K562 (cell line): Measurements from ENCODE around the gene DPEP2. TPM values are rescaled to one million over a fixed set of nuclear protein-coding genes. Genes with fewer than 3 reads are reported as not detected.

Experiments
- BHLHE40 ChIP-seq: IDR thresholded peaks from 2 replicates; pipeline ENCODE4 v1.6.1; 2011; ENCODE audit warnings: low read length, improper control_type of control experiment
- CCAR2 ChIP-seq: fragments of 200-400 bp; formaldehyde crosslinking; IDR thresholded peaks from 2 replicates; pipeline ENCODE4 v1.6.1; 2017; ENCODE audit warnings: mild to moderate bottlenecking, low read depth, low read length
- CREB5 ChIP-seq: fragments of 250-450 bp; sonication (Bioruptor Pico); IDR thresholded peaks from 2 replicates; pipeline ENCODE4 v1.5.0; 2020; ENCODE audit warnings: mild to moderate bottlenecking
- E2F3 ChIP-seq: fragments of 250-450 bp; sonication (Bioruptor Pico); IDR thresholded peaks from 2 replicates; pipeline ENCODE4 v1.4.0; 2020; ENCODE audit warnings: mild to moderate bottlenecking
- FOXJ2 ChIP-seq: fragments of 200-800 bp; sonication (Bioruptor generic); IDR thresholded peaks from 2 replicates; pipeline ENCODE4 v1.6.1; 2016; ENCODE audit warnings: missing genetic modification characterization, missing compliant biosample characterization
- KHSRP ChIP-seq: fragments of 450-650 bp; IDR thresholded peaks from 2 replicates; pipeline ENCODE4 v1.6.1; 2017
- MBD2 ChIP-seq: sonication (generic); IDR thresholded peaks from 2 replicates; pipeline ENCODE4 v1.6.1; 2016; ENCODE audit warnings: low read depth, borderline replicate concordance
- MTA2 ChIP-seq: fragments of 450-650 bp; IDR thresholded peaks from 2 replicates; pipeline ENCODE4 v1.6.1; 2016; ENCODE audit warnings: low read depth
- NCOR1 ChIP-seq: fragments of 450-650 bp; IDR thresholded peaks from 2 replicates; pipeline ENCODE4 v1.6.1; 2016; ENCODE audit warnings: mild to moderate bottlenecking, moderate library complexity
- NR1H2 ChIP-seq: sonication (generic); formaldehyde crosslinking; IDR thresholded peaks from 2 replicates; pipeline ENCODE4 v1.4.0; 2020; ENCODE audit warnings: mild to moderate bottlenecking, missing genetic modification reagents
- PHB2 ChIP-seq: fragments of 450-650 bp; IDR thresholded peaks from 2 replicates; pipeline ENCODE4 v1.6.1; 2017; ENCODE audit warnings: low read depth
- PREB ChIP-seq: sonication (generic); formaldehyde crosslinking; IDR thresholded peaks from 2 replicates; pipeline ENCODE4 v1.8.1; 2023; ENCODE audit warnings: mild to moderate bottlenecking, missing genetic modification reagents
- SIN3B ChIP-seq: fragments of 450-650 bp; IDR thresholded peaks from 2 replicates; pipeline ENCODE4 v1.6.1; 2017; ENCODE audit warnings: low read depth, mild to moderate bottlenecking, moderate library complexity
- SP2 ChIP-seq: IDR thresholded peaks from 2 replicates; pipeline ENCODE4 v1.6.1; 2011; ENCODE audit warnings: mild to moderate bottlenecking, low read depth, low read length, moderate library complexity; ENCODE audit not compliant: poor library complexity, severe bottlenecking; ENCODE audit errors: extremely low read depth
- ZNF175 ChIP-seq: fragments of 200-800 bp; sonication (Bioruptor generic); IDR thresholded peaks from 2 replicates; pipeline ENCODE4 v1.6.1; 2016; ENCODE audit warnings: low read depth, mild to moderate bottlenecking, missing genetic modification characterization, missing compliant biosample characterization
- polyA plus RNA-seq, 8 experiments: library from polyadenylated mRNA; depleted of rRNA in 4 of 8; stranded (reverse) in 5 of 8; unstranded in 3 of 8; fragments of >200 nt; fragmentation: Nextera tagmentation in 2 of 8; fragmentation: Illumina TruSeq in 1 of 8; extraction: Ambion mirVana in 2 of 8; extraction: Trizol in 1 of 8; gene quantifications; 2 replicates each; pipeline versions ENCODE4 v1.2.1 to v1.2.3, GENCODE V29; 2011 to 2014; ENCODE audit warnings: inconsistent platforms in 1 of 8, missing spikeins in 1 of 8
- total RNA-seq, 7 experiments: library from RNA; depleted of rRNA in 6 of 7; stranded (reverse); fragments of >200 nt in 6 of 7; fragmentation: Illumina TruSeq in 2 of 7; extraction: Trizol in 2 of 7; gene quantifications; 2 replicates each; pipeline versions ENCODE4 v1.2.1 to v1.2.3, GENCODE V29; 2011 to 2021; ENCODE audit warnings: low replicate concordance in 1 of 7
- TF ChIP-seq, protein P1 (sequence below), 2 experiments: fragments of 450-650 bp in 1 of 2; sonication (generic) in 1 of 2; formaldehyde crosslinking; conservative IDR thresholded peaks; 2 replicates each; pipeline versions ENCODE4 v1.4.0 to v1.8.1; 2020 to 2022; ENCODE audit warnings: mild to moderate bottlenecking in 1 of 2, missing genetic modification reagents in 1 of 2
- TF ChIP-seq, protein P2 (sequence below): sonication (generic); formaldehyde crosslinking; IDR thresholded peaks from 2 replicates; pipeline ENCODE4 v1.8.1; 2023; ENCODE audit warnings: mild to moderate bottlenecking, missing genetic modification reagents
- TF ChIP-seq, protein P3 (sequence below): fragments of 450-650 bp; IDR thresholded peaks from 2 replicates; pipeline ENCODE4 v1.6.1; 2016

Gene DPEP2
- total and polyA plus RNA-seq, 9 of the 15 experiments (the other 6 are each of a cell fraction or from before 2014, with no cell fraction given), result 0.14 to 1.2 (median 0.38) TPM

DNA sequence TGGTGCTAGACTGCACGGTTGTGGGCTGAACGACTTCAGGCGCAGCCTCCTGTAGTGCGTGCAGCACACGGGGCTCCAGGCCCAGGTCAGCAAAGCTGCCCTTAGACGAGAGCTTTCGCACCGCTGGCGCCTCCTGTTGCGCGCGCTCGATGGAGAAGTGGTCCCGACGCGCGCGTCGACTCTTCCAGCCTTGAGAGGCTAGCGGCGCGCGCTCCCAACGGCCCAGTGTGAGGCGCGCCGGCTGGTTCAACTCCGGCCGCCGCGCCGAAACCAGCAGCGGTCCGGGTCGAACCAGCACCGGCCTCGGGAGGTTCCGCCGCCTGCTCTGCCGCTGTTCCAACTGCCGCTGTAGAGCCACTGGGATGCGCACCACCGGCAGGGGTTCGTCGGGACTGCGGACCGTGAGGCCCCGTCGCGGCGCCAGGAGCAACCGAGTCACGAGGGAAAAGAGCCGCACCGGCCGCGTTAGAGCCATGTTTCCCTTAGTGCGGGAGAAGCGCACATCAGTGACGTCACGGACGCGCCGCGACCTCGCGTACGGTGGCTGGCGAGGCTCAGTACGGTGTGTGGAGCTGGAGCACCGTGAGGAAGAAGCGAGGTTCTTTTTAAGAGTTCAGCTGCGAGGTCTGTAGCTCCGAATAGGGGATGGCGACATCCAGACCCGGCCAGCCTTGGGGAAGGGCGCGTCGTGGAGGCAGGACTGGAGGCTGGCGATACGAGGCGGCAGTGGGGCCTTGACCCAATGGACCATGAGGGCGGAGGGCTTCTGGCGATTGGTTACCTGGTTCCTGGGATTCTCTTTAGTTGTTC lies 23.6 kb upstream of the DPEP2 start, which contains the start of the genes DDX28 and DUS2 (continued):
- TF ChIP-seq CREB5 (no peak), NCOR1 (0 out of 2 replicates have a peak, but pooled peaks have one; percentile 19), SP2 (no peak), ZNF175 (no peak), FOXJ2 (no peak), NR1H2 (no peak; the same call in 1 of the 2 replicates), CCAR2 (no peak), E2F3 (CRISPR knock-in tag) (0 out of 2 replicates have a peak, but pooled peaks have one; percentile 22), PREB (CRISPR knock-in tag) (no peak), PHB2 (no peak), MBD2 (peak; percentile 82), BHLHE40 (peak; percentile 29; the same call in 1 of the 2 replicates), KHSRP (peak; percentile 95), MTA2 (no peak), SIN3B (peak; percentile 99)
- TF ChIP-seq, protein P1, sequence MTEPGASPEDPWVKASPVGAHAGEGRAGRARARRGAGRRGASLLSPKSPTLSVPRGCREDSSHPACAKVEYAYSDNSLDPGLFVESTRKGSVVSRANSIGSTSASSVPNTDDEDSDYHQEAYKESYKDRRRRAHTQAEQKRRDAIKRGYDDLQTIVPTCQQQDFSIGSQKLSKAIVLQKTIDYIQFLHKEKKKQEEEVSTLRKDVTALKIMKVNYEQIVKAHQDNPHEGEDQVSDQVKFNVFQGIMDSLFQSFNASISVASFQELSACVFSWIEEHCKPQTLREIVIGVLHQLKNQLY (CRISPR knock-in tag; conservative IDR thresholded peaks at IDR 0.05), result no peak
- TF ChIP-seq, protein P2, sequence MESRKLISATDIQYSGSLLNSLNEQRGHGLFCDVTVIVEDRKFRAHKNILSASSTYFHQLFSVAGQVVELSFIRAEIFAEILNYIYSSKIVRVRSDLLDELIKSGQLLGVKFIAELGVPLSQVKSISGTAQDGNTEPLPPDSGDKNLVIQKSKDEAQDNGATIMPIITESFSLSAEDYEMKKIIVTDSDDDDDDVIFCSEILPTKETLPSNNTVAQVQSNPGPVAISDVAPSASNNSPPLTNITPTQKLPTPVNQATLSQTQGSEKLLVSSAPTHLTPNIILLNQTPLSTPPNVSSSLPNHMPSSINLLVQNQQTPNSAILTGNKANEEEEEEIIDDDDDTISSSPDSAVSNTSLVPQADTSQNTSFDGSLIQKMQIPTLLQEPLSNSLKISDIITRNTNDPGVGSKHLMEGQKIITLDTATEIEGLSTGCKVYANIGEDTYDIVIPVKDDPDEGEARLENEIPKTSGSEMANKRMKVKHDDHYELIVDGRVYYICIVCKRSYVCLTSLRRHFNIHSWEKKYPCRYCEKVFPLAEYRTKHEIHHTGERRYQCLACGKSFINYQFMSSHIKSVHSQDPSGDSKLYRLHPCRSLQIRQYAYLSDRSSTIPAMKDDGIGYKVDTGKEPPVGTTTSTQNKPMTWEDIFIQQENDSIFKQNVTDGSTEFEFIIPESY (CRISPR knock-in tag), result no peak
- TF ChIP-seq, protein P3, sequence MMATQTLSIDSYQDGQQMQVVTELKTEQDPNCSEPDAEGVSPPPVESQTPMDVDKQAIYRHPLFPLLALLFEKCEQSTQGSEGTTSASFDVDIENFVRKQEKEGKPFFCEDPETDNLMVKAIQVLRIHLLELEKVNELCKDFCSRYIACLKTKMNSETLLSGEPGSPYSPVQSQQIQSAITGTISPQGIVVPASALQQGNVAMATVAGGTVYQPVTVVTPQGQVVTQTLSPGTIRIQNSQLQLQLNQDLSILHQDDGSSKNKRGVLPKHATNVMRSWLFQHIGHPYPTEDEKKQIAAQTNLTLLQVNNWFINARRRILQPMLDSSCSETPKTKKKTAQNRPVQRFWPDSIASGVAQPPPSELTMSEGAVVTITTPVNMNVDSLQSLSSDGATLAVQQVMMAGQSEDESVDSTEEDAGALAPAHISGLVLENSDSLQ, result no peak
